HepG2 (cell line): Measurements from ENCODE around the gene ELAVL3. TPM values are rescaled to one million over a fixed set of nuclear protein-coding genes. Genes with fewer than 3 reads are reported as not detected.

Experiments
- BHLHE40 ChIP-seq: IDR thresholded peaks from 2 replicates; pipeline ENCODE4 v1.6.1; 2011; ENCODE audit warnings: low read length, improper control_type of control experiment
- CREM ChIP-seq, 2 experiments: sonication (generic) in 1 of 2; formaldehyde crosslinking in 1 of 2; IDR thresholded peaks; 2 replicates each; pipeline versions ENCODE4 v1.4.0 to v1.6.1; 2016 to 2020; ENCODE audit warnings: antibody characterized with exemption in 1 of 2, mild to moderate bottlenecking in 1 of 2, missing genetic modification reagents in 1 of 2
- CTCF ChIP-seq: sonication (generic); formaldehyde crosslinking; IDR thresholded peaks from 2 replicates; pipeline ENCODE4 v1.5.0; 2020; ENCODE audit warnings: mild to moderate bottlenecking, missing genetic modification reagents, moderate library complexity
- DRAP1 ChIP-seq: IDR thresholded peaks from 2 replicates; pipeline ENCODE4 v1.6.1; 2016; ENCODE audit warnings: missing genetic modification reagents, missing compliant biosample characterization
- ELF4 ChIP-seq: sonication (generic); formaldehyde crosslinking; IDR thresholded peaks from 2 replicates; pipeline ENCODE4 v1.5.0; 2020; ENCODE audit warnings: missing genetic modification reagents, mild to moderate bottlenecking, moderate library complexity, borderline replicate concordance
- HHEX ChIP-seq: IDR thresholded peaks from 2 replicates; pipeline ENCODE4 v1.6.1; 2016; ENCODE audit warnings: control low read depth
- MAX ChIP-seq: IDR thresholded peaks from 2 replicates; pipeline ENCODE4 v1.6.1; 2012; ENCODE audit warnings: inconsistent platforms
- MED1 ChIP-seq: sonication (generic); formaldehyde crosslinking; IDR thresholded peaks from 2 replicates; pipeline ENCODE4 v1.4.0; 2020; ENCODE audit warnings: missing genetic modification reagents
- TAF1 ChIP-seq: sonication (generic); formaldehyde crosslinking; IDR thresholded peaks from 2 replicates; pipeline ENCODE4 v1.4.0; 2020; ENCODE audit warnings: missing genetic modification reagents
- TRAFD1 ChIP-seq: sonication (generic); formaldehyde crosslinking; IDR thresholded peaks from 2 replicates; pipeline ENCODE4 v1.5.1; 2020; ENCODE audit warnings: missing genetic modification reagents, mild to moderate bottlenecking, borderline replicate concordance
- ZNF280B ChIP-seq: sonication (generic); formaldehyde crosslinking; IDR thresholded peaks from 2 replicates; pipeline ENCODE4 v1.5.0; 2020; ENCODE audit warnings: missing genetic modification reagents, mild to moderate bottlenecking, borderline replicate concordance
- ZNF318 ChIP-seq: sonication (generic); formaldehyde crosslinking; IDR thresholded peaks from 2 replicates; pipeline ENCODE4 v1.4.0; 2020; ENCODE audit warnings: mild to moderate bottlenecking, missing genetic modification reagents
- ZNF367 ChIP-seq: sonication (generic); formaldehyde crosslinking; IDR thresholded peaks from 2 replicates; pipeline ENCODE4 v1.4.0; 2020; ENCODE audit warnings: missing genetic modification reagents, borderline replicate concordance
- ZNF777 ChIP-seq: sonication (generic); formaldehyde crosslinking; IDR thresholded peaks from 2 replicates; pipeline ENCODE4 v1.4.0; 2020; ENCODE audit warnings: missing genetic modification reagents
- polyA plus RNA-seq, 8 experiments: library from polyadenylated mRNA; depleted of rRNA in 3 of 8; stranded (reverse) in 7 of 8; unstranded in 1 of 8; fragments of >200 nt; fragmentation: Illumina TruSeq in 4 of 8; extraction: Trizol in 4 of 8; gene quantifications; 2 replicates each; pipeline versions ENCODE4 v1.2.1 to v1.2.3, GENCODE V29; 2011 to 2016; ENCODE audit warnings: low read depth in 4 of 8, missing spikeins in 1 of 8, mixed read lengths in 1 of 8; ENCODE audit not compliant: insufficient read depth in 1 of 8
- total RNA-seq, 5 experiments: library from RNA; depleted of rRNA; stranded (reverse); fragments of >200 nt; fragmentation: Illumina TruSeq; extraction: Trizol; gene quantifications; 2 replicates each; pipeline ENCODE4 v1.2.3, GENCODE V29; 2016; ENCODE audit warnings: low read depth in 1 of 5

Gene ELAVL3
- total and polyA plus RNA-seq, 2 of the 13 experiments (the other 11 are each of a cell fraction or from before 2014, with no cell fraction given) = 0.03 TPM; not detected in 1

- TF ChIP-seq TRAFD1 (peak; percentile 83; the same call in 1 of the 2 replicates), MED1 (CRISPR knock-in tag) (0 out of 2 replicates have a peak, but pooled peaks have one; percentile 55), ZNF777 (CRISPR knock-in tag) (peak; percentile 38; the same call in 1 of the 2 replicates), HHEX (CRISPR knock-in tag) (no peak), CREM (IDR thresholded peaks at IDR 0.05) (peak; percentile 98), CREM (CRISPR knock-in tag; IDR thresholded peaks at IDR 0.05) (no peak; the same call in 1 of the 2 replicates), ZNF280B (CRISPR knock-in tag) (no peak), DRAP1 (CRISPR knock-in tag) (peak; percentile 69; the same call in 1 of the 2 replicates), BHLHE40 (peak; percentile 87), ZNF367 (CRISPR knock-in tag) (no peak), MAX (peak; percentile 93), ZNF318 (no peak), CTCF (peak; percentile 87), TAF1 (CRISPR knock-in tag) (peak; percentile 90), ELF4 (CRISPR knock-in tag) (peak; percentile 81; the same call in 1 of the 2 replicates)
Measured at GRCh38 chr19:11435057-11435832, 45.6 kb downstream of the ELAVL3 start, which contains the start of the genes ODAD3 and PRKCSH (continued).
